PFSK-1 (cell line): ENCODE results near the gene NDFIP1.

Experiments
- POLR2AphosphoS5 ChIP-seq: IDR thresholded peaks from 2 replicates; pipeline ENCODE4 v1.6.1; 2012; ENCODE audit warnings: low read depth, mild to moderate bottlenecking, control low read depth, low read length, moderate library complexity
- TAF1 ChIP-seq: IDR thresholded peaks from 2 replicates; pipeline ENCODE4 v1.6.1; 2012; ENCODE audit warnings: low read length, control low read depth, borderline replicate concordance; ENCODE audit not compliant: insufficient read depth
- TF ChIP-seq, protein P1 (sequence below), 2 experiments: IDR thresholded peaks; 2 replicates each; pipeline versions ENCODE4 v1.6.1 to v1.8.0; 2011 to 2012; ENCODE audit warnings: low read depth in 2 of 2, low read length in 2 of 2, control low read depth in 1 of 2, inconsistent platforms in 1 of 2, mild to moderate bottlenecking in 1 of 2, moderate library complexity in 1 of 2; ENCODE audit not compliant: insufficient read depth in 1 of 2

GRCh38 chr5:142132916-142133315 lies 24.3 kb downstream of the NDFIP1 start:
- TF ChIP-seq, protein P1, sequence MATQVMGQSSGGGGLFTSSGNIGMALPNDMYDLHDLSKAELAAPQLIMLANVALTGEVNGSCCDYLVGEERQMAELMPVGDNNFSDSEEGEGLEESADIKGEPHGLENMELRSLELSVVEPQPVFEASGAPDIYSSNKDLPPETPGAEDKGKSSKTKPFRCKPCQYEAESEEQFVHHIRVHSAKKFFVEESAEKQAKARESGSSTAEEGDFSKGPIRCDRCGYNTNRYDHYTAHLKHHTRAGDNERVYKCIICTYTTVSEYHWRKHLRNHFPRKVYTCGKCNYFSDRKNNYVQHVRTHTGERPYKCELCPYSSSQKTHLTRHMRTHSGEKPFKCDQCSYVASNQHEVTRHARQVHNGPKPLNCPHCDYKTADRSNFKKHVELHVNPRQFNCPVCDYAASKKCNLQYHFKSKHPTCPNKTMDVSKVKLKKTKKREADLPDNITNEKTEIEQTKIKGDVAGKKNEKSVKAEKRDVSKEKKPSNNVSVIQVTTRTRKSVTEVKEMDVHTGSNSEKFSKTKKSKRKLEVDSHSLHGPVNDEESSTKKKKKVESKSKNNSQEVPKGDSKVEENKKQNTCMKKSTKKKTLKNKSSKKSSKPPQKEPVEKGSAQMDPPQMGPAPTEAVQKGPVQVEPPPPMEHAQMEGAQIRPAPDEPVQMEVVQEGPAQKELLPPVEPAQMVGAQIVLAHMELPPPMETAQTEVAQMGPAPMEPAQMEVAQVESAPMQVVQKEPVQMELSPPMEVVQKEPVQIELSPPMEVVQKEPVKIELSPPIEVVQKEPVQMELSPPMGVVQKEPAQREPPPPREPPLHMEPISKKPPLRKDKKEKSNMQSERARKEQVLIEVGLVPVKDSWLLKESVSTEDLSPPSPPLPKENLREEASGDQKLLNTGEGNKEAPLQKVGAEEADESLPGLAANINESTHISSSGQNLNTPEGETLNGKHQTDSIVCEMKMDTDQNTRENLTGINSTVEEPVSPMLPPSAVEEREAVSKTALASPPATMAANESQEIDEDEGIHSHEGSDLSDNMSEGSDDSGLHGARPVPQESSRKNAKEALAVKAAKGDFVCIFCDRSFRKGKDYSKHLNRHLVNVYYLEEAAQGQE (IDR thresholded peaks at IDR 0.05; ENCODE audit: insufficient read depth in 1 of 2, low read depth in 2 of 2, low read length in 2 of 2), result no peak
- TF ChIP-seq POLR2AphosphoS5 (no peak), TAF1 (no peak)
